ENCODE results near the gene TMEM121B. TPM values are rescaled to one million over a fixed set of nuclear protein-coding genes. Genes with fewer than 3 reads are reported as not detected.

TMEM121B gene
- polyA plus RNA-seq, 1 donor (not counting 4 experiments of a cell fraction or from before 2014, with no cell fraction given): not detected

DNA sequence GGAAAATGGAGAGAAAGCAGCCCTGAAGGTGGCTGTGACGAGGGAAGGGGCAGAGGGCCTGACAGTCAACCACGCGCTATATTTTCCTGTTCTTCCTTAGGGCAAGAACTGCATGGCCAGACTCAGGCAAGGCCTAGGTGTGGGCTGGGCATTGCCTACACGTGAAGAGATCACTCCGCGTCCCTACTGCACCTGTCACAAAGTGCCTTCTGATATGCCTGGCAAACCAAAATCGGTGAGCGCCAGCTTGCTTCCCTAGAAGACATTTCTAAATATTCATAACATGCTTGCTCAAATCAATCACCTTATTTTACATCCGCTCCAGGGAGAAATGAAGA lies 6.3 kb downstream of the TMEM121B start:
- peaks cover 0 to 2% of the 10 kb centered on the region in 2 experiments for H3K36me3 ChIP-seq (ENCODE audit: control insufficient read depth in 2 of 2, extremely low read depth in 1 of 2, insufficient read depth in 2 of 2, low read length in 2 of 2)
- no peak overlapping the region for H2AFZ ChIP-seq (ENCODE audit: control insufficient read depth, low read length)
- DNase-seq (ENCODE audit: low read depth, low spot score): no peak
- H3K4me1 ChIP-seq (ENCODE audit: control insufficient read depth, extremely low read depth, insufficient read depth, low read length): no peaks in the 10 kb centered on the region
- no peak overlapping the region for H3K9ac ChIP-seq (ENCODE audit: control insufficient read depth, extremely low read depth, insufficient read depth, low read length)
- no peaks in the 10 kb centered on the region for H3K9me3 ChIP-seq (ENCODE audit: control insufficient read depth, low read depth, low read length)
- H3K9me1 ChIP-seq (ENCODE audit: control insufficient read depth, extremely low read depth, insufficient read depth, low read length): no peaks in the 10 kb centered on the region
- no peak for FAIRE-seq
- dilution Hi-C loops (cut with MboI; ENCODE audit: extremely low pct_ligation_motif_present, low sequenced_read_pairs): no loop called here
- H3K4me2 ChIP-seq (ENCODE audit: control insufficient read depth, extremely low read depth, insufficient read depth, low read depth, low read length): no peak overlapping the region
- H4K20me1 ChIP-seq (ENCODE audit: control insufficient read depth, extremely low read depth, insufficient read depth, low read length): peaks cover under 1% of the 10 kb centered on the region
- H3K27me3 ChIP-seq (ENCODE audit: control insufficient read depth, extremely low read depth, insufficient read depth, low read length): peaks cover 22% of the 10 kb centered on the region
- no peak for TF ChIP-seq EZH2 (IDR thresholded peaks at IDR 0.05; ENCODE audit: low read length)
- TF ChIP-seq, protein P1, sequence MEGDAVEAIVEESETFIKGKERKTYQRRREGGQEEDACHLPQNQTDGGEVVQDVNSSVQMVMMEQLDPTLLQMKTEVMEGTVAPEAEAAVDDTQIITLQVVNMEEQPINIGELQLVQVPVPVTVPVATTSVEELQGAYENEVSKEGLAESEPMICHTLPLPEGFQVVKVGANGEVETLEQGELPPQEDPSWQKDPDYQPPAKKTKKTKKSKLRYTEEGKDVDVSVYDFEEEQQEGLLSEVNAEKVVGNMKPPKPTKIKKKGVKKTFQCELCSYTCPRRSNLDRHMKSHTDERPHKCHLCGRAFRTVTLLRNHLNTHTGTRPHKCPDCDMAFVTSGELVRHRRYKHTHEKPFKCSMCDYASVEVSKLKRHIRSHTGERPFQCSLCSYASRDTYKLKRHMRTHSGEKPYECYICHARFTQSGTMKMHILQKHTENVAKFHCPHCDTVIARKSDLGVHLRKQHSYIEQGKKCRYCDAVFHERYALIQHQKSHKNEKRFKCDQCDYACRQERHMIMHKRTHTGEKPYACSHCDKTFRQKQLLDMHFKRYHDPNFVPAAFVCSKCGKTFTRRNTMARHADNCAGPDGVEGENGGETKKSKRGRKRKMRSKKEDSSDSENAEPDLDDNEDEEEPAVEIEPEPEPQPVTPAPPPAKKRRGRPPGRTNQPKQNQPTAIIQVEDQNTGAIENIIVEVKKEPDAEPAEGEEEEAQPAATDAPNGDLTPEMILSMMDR (optimal IDR thresholded peaks at IDR 0.05 in 1 of 3, IDR thresholded peaks at IDR 0.05 in 1 of 3, conservative IDR thresholded peaks at IDR 0.05 in 1 of 3; ENCODE audit: extremely low read depth in 1 of 3, insufficient read depth in 2 of 3, low read length in 3 of 3): no peak
- H3K27ac ChIP-seq (ENCODE audit: control insufficient read depth, insufficient read depth, low read length): no peak overlapping the region
- no peak overlapping the region for H3K4me3 ChIP-seq (ENCODE audit: control insufficient read depth in 2 of 3, extremely low read depth in 1 of 3, insufficient read depth in 2 of 3, low read depth in 1 of 3, low read length in 3 of 3)
- no peaks in the 10 kb centered on the region for H3K79me2 ChIP-seq (ENCODE audit: control insufficient read depth, insufficient read depth, low read length)

DNA sequence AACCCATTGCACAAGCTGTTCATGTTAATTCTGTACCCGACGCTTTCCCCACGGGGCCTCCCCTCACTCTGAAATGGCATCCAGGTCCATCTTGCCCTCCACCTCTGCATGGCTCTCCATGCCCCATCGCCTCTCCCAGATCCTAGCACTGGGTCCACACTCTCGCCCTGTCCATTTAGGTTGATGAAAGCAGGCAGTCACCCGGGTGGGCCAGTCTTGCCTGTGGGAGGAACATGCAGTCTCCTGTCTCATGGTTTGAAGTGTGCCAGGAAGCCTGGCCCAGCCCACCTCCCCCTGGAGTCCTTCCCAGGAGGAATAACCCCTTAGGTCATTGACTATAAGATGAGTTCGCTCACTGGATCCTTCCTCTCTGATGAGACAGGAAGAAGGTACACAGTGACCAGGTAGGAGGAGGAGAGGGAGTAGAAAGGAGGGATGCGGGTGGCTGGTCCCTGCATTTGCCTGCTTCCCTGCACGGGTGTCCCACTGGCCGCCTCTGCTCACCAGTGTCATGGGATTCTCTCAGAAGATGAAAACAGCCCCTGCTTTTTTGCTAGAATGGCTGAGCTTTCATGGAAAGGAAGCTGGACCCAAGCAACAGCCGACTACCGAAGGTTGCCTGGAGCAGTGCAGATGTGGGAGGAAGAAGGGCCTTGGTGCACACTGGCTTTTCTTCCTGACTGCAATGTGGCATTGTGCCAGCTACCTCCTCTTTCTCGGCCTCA lies 6.8 kb downstream of the TMEM121B start:
- no peaks in the 10 kb centered on the region for H3K79me2 ChIP-seq (ENCODE audit: control insufficient read depth, insufficient read depth, low read length)
- H3K4me1 ChIP-seq (ENCODE audit: control insufficient read depth, extremely low read depth, insufficient read depth, low read length): no peaks in the 10 kb centered on the region
- no peak for TF ChIP-seq EZH2 (IDR thresholded peaks at IDR 0.05; ENCODE audit: low read length)
- TF ChIP-seq, protein P1 (optimal IDR thresholded peaks at IDR 0.05 in 1 of 3, IDR thresholded peaks at IDR 0.05 in 1 of 3, conservative IDR thresholded peaks at IDR 0.05 in 1 of 3; ENCODE audit: extremely low read depth in 1 of 3, insufficient read depth in 2 of 3, low read length in 3 of 3): no peak
- peaks cover 2 to 8% of the 10 kb centered on the region in 2 experiments for H3K36me3 ChIP-seq (ENCODE audit: control insufficient read depth in 2 of 2, extremely low read depth in 1 of 2, insufficient read depth in 2 of 2, low read length in 2 of 2)
- dilution Hi-C loops (cut with MboI; ENCODE audit: extremely low pct_ligation_motif_present, low sequenced_read_pairs): no loop called here
- H3K9me3 ChIP-seq (ENCODE audit: control insufficient read depth, low read depth, low read length): no peaks in the 10 kb centered on the region
- H3K4me2 ChIP-seq (ENCODE audit: control insufficient read depth, extremely low read depth, insufficient read depth, low read depth, low read length): no peak overlapping the region
- no peak overlapping the region for H2AFZ ChIP-seq (ENCODE audit: control insufficient read depth, low read length)
- H4K20me1 ChIP-seq (ENCODE audit: control insufficient read depth, extremely low read depth, insufficient read depth, low read length): peaks cover 4% of the 10 kb centered on the region
- no peak overlapping the region for H3K4me3 ChIP-seq (ENCODE audit: control insufficient read depth in 2 of 3, extremely low read depth in 1 of 3, insufficient read depth in 2 of 3, low read depth in 1 of 3, low read length in 3 of 3)
- H3K27me3 ChIP-seq (ENCODE audit: control insufficient read depth, extremely low read depth, insufficient read depth, low read length): peaks cover 17% of the 10 kb centered on the region
- DNase-seq (ENCODE audit: low read depth, low spot score): no peak
- FAIRE-seq: no peak
- H3K27ac ChIP-seq (ENCODE audit: control insufficient read depth, insufficient read depth, low read length): no peak overlapping the region
- H3K9ac ChIP-seq (ENCODE audit: control insufficient read depth, extremely low read depth, insufficient read depth, low read length): no peak overlapping the region
- H3K9me1 ChIP-seq (ENCODE audit: control insufficient read depth, extremely low read depth, insufficient read depth, low read length): no peaks in the 10 kb centered on the region

Data from keratinocyte (primary cell).